Measurements from ENCODE around the gene PCDHGA1.
"Not testable (repeated sequence)": the region's sequence is repeated elsewhere in the genome, so short reads cannot be mapped to it uniquely, and the experiment has no call there.

The PCDHGA1 gene

DNA sequence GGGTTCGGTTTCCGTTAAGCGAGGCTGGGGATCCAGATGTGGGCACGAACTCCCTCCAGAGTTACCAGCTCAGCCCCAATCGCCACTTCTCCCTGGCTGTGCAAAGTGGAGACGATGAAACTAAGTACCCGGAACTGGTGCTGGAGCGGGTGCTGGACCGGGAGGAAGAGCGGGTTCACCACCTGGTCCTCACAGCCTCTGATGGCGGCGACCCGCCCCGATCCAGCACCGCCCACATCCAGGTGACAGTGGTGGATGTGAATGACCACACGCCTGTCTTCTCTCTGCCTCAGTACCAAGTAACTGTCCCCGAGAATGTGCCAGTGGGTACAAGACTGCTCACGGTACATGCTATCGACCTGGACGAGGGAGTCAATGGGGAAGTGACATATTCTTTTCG is 53.0 kb downstream of the PCDHGA1 start:
- no peak for DNase-seq

- DNase-seq: no peak
These were observed 54.4 kb downstream of the PCDHGA1 start for GRCh38 chr5:141384471-141385267.

DNA sequence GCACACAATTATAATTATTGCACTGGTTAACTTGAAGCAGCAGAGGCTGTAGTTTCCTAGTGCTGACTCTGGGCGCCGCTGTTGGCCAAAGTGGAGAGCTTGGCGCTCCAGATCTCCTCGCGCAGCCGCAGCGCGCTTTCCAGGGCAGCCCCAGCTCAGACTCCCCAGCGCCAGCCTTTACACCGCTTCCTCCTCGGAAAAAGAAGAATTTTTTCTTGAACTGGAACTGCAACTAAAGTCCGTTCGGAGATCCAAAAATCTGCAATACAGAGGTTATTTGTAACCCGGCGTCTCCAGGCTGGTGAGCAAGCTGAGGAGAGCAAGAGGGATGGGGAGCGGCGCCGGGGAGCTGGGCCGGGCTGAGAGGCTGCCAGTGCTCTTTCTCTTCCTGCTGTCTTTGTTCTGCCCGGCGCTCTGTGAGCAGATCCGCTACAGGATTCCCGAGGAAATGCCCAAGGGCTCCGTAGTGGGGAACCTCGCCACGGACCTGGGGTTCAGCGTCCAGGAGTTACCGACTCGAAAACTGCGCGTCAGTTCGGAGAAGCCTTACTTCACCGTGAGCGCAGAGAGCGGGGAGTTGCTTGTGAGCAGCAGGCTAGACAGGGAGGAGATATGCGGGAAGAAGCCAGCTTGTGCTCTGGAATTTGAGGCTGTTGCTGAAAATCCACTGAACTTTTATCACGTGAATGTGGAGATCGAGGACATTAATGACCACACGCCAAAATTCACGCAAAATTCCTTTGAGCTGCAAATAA is 57.4 kb downstream of the PCDHGA1 start, which contains the start of gene PCDHGB4:
TSS of gene PCDHGB4 (plus strand) at position 142 of the 755 bp plus-strand sequence. CDS start at position 329, 187 bp downstream.
- not testable (repeated sequence) for DNase-seq

DNA sequence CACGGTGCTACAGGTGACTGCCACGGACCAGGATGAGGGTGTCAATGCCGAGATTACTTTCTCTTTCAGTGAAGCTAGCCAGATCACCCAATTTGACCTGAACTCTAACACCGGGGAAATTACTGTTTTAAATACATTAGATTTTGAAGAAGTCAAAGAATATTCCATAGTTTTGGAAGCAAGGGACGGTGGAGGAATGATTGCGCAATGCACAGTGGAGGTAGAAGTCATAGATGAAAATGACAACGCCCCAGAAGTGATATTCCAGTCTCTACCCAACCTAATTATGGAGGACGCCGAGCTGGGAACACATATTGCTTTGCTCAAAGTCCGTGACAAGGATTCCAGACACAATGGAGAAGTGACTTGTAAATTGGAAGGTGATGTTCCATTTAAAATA is 58.3 kb downstream of the PCDHGA1 start:
- no peak for DNase-seq

DNA sequence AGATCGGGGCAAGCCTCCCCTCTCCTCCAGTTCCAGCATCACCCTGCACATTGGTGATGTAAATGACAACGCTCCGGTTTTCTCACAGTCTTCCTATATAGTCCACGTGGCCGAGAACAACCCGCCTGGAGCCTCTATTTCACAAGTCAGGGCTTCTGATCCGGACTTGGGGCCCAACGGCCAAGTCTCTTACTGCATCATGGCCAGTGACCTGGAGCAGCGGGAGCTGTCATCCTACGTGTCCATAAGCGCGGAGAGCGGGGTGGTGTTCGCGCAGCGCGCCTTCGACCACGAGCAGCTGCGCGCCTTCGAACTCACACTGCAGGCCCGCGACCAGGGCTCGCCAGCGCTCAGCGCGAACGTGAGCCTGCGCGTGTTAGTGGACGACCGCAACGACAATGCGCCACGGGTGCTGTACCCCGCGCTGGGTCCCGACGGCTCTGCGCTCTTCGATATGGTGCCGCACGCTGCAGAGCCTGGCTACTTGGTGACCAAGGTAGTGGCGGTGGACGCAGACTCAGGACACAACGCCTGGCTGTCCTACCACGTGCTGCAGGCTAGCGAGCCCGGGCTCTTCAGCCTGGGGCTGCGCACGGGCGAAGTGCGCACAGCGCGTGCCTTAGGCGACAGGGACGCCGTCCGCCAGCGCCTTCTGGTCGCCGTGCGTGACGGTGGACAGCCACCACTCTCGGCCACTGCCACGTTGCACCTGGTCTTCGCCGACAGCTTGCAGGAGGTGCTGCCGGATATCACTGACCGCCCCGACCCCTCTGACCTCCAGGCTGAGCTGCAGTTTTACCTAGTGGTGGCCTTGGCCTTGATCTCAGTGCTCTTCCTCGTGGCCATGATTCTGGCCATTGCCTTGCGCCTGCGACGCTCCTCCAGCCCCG is 59.1 kb downstream of the PCDHGA1 start:
- no peak for DNase-seq

GRCh38 chr5:141392429-141393198 is 62.3 kb downstream of the PCDHGA1 start, which contains the start of gene PCDHGA8:
Gene PCDHGA8, plus strand, starts transcription at chr5:141392633. Its CDS starts 181 bp downstream, at chr5:141392814.
- no peak for DNase-seq

DNA sequence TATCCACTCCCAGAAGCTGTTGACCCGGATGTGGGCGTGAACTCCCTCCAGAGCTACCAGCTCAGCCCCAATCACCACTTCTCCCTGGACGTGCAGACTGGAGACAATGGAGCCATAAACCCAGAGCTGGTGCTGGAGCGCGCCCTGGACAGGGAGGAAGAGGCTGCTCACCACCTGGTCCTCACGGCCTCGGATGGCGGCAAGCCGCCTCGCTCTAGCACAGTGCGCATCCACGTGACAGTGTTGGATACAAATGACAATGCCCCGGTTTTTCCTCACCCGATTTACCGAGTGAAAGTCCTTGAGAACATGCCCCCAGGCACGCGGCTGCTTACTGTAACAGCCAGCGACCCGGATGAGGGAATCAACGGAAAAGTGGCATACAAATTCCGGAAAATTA is 63.0 kb downstream of the PCDHGA1 start:
- DNase-seq: no peak

- not testable (repeated sequence) for DNase-seq
These were observed 64.3 kb downstream of the PCDHGA1 start for GRCh38 chr5:141394401-141395187.

GRCh38 chr5:141397756-141398551 is 67.6 kb downstream of the PCDHGA1 start, which contains the start of gene PCDHGB5:
Gene PCDHGB5, plus strand, starts transcription at chr5:141397947. Its CDS starts 181 bp downstream, at chr5:141398128.
- not testable (repeated sequence) for DNase-seq

- DNase-seq: no peak
These were observed 68.3 kb downstream of the PCDHGA1 start for GRCh38 chr5:141398608-141399007.

GRCh38 chr5:141399555-141400258 is 69.4 kb downstream of the PCDHGA1 start:
- no peak for DNase-seq

- no peak for DNase-seq
These were observed 72.4 kb downstream of the PCDHGA1 start, which contains the start of gene PCDHGA9 for GRCh38 chr5:141402553-141403243. Gene PCDHGA9, plus strand, starts transcription at chr5:141402778. Its CDS starts 175 bp downstream, at chr5:141402953.

DNA sequence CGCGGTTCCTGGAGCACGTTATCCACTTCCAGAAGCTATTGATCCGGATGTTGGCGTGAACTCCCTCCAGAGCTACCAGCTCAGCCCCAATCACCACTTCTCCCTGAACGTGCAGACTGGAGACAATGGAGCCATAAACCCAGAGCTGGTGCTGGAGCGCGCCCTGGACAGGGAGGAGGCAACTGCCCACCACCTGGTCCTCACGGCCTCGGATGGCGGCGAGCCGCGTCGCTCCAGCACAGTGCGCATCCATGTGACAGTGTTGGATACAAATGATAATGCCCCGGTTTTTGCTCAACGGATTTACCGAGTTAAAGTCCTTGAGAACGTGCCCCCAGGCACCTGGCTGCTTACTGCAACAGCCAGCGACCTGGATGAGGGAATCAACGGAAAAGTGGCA is 73.1 kb downstream of the PCDHGA1 start:
- no peak for DNase-seq

DNA sequence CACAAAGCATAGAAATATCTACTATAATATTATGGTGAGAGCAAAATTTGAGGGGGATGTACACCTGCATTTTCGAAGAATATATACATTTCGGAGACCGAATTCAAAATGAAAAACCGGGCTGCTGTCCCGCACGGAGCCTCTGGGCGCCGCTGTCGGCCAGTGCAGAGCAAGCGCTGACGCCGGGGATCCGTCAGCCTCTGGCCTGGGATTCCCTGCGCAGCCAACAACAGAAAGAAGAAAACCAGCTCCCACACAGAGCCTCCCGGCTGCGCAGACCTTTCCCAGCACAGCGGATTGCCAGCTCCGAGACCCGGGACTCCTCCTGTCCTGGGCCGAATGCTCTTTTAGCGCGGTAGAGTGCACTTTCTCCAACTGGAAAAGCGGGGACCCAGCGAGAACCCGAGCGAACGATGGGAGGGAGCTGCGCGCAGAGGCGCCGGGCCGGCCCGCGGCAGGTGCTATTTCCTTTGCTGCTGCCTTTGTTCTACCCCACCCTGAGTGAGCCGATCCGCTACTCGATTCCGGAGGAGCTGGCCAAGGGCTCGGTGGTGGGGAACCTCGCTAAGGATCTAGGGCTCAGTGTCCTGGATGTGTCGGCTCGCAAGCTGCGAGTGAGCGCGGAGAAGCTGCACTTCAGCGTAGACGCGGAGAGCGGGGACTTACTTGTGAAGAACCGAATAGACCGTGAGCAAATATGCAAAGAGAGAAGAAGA is 77.6 kb downstream of the PCDHGA1 start, which contains the start of gene PCDHGB6:
TSS of gene PCDHGB6 (plus strand) at position 232 of the 716 bp plus-strand sequence. CDS start at position 414, 182 bp downstream.
- DNase-seq: not testable (repeated sequence)

DNA sequence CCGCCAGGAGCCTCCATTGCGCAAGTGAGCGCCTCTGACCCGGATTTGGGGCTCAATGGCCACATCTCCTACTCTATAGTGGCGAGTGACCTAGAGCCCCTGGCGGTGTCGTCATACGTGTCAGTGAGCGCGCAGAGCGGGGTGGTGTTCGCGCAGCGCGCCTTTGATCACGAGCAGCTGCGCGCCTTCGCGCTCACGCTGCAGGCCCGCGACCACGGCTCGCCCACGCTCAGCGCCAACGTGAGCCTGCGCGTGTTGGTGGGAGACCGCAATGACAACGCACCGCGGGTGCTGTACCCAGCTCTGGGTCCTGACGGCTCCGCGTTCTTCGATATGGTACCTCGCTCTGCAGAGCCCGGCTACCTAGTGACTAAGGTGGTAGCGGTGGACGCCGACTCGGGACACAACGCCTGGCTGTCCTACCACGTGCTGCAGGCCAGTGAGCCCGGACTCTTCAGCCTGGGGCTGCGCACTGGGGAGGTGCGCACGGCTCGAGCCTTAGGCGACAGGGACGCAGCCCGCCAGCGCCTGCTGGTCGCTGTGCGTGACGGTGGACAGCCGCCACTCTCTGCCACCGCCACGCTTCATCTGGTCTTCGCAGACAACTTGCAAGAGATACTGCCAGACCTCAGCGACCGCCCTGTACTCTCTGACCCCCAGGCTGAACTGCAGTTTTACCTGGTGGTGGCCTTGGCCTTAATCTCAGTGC is 79.4 kb downstream of the PCDHGA1 start:
- no peak for DNase-seq

DNA sequence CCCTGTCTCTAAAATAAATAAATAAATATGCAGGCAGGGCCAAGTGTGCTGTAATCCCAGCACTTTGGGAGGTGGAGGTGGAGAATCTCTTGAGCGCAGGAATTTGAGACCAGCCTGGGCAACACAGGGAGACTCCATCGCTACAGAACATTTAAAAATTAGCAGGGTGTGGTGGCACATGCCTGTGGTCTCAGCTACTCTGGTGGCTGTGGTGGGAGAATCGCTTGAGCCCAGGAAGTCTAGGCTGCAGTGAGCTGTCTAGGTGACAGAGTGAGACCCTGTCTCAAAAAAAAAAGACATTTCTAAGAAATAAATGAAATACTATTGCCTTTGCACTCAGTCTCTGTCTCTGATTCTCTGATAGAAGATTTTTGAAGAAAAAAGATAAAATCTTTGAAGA is 81.3 kb downstream of the PCDHGA1 start:
- DNase-seq: no peak
